Measurements from ENCODE around the gene PPP3R1. TPM values are rescaled to one million over a fixed set of nuclear protein-coding genes. Genes with fewer than 3 reads are reported as not detected.

PPP3R1 gene
- total RNA-seq, 1 donor, result 38.6 TPM

GRCh38 chr2:68246396-68246795, 5.9 kb downstream of the PPP3R1 start:
- no peak for TF ChIP-seq CTCF (IDR thresholded peaks at IDR 0.05; ENCODE audit: insufficient read depth, low read length)
- DNase-seq (ENCODE audit: low read depth), result no peak

DNA sequence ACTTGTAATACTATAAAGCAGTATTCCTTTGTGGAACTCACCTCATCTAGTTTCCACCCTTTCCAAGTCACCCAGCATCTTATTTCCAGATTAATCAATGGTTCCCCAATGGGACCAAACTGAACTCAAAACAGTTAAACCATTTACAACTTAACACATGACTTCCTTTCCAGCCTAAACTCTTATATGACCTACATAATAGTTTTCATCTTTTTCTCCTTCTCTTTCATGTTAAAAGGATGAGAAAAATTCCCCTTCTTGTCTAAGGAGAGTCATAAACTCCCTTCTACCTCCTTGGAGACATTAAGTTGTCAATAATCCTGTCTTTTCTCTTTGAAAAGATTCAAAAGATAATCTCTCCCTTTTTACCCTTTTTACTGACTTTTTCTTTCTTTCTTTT, 6.7 kb downstream of the PPP3R1 start:
- no peak overlapping the region for H3K4me3 ChIP-seq (ENCODE audit: low read depth, low read length)
- DNase-seq (ENCODE audit: low read depth), result no peak
- no peak for TF ChIP-seq CTCF (IDR thresholded peaks at IDR 0.05; ENCODE audit: insufficient read depth, low read length)

More at GRCh38 chr2:68246396-68246795, 5.9 kb downstream of the PPP3R1 start:
- H3K4me3 ChIP-seq (ENCODE audit: low read depth, low read length), result no peak overlapping the region

DNA sequence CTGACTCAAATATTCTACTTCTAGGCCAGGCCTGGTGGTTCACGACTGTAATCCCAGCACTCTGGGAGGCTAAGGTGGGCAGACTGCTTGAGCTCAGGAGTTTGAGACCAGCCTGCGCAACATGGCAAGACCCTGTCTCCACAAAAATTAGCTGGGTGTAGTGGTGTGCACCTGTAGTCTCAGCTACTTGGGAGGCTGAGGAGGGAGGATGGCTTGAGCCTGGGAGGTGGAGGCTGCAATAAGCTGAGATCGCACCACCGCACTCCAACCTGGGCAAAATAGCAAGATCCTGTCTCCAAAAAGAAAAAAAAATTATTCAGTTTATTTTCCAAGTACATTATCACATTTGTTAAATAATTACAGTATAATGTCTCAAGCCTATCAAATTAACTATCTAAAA, 7.3 kb downstream of the PPP3R1 start:
- no peak for DNase-seq (ENCODE audit: low read depth)
- no peak overlapping the region for H3K4me3 ChIP-seq (ENCODE audit: low read depth, low read length)
- TF ChIP-seq CTCF (IDR thresholded peaks at IDR 0.05; ENCODE audit: insufficient read depth, low read length), result no peak

GRCh38 chr2:68244456-68244855, 7.9 kb downstream of the PPP3R1 start:
- TF ChIP-seq CTCF (IDR thresholded peaks at IDR 0.05; ENCODE audit: insufficient read depth, low read length), result peak; percentile 26
- DNase-seq (ENCODE audit: low read depth), result no peak
- no peak overlapping the region for H3K4me3 ChIP-seq (ENCODE audit: low read depth, low read length)

- TF ChIP-seq CTCF (IDR thresholded peaks at IDR 0.05; ENCODE audit: insufficient read depth, low read length), result no peak
- no peak for DNase-seq (ENCODE audit: low read depth)
- H3K4me3 ChIP-seq (ENCODE audit: low read depth, low read length), result no peak overlapping the region
These were observed 10.6 kb downstream of the PPP3R1 start for GRCh38 chr2:68241732-68242131.

- no peak for TF ChIP-seq CTCF (IDR thresholded peaks at IDR 0.05; ENCODE audit: insufficient read depth, low read length)
- DNase-seq (ENCODE audit: low read depth), result no peak
These were observed 11.9 kb downstream of the PPP3R1 start for GRCh38 chr2:68240446-68240845.

More at GRCh38 chr2:68240446-68240845, 11.9 kb downstream of the PPP3R1 start:
- H3K4me3 ChIP-seq (ENCODE audit: low read depth, low read length), result no peak overlapping the region
